Astrocyte (in vitro differentiated cells and primary cell): ENCODE measurements around the gene WDR19. TPM values are rescaled to one million over a fixed set of nuclear protein-coding genes. Genes with fewer than 3 reads are reported as not detected.
A peak's percentile ranks its signal among the peaks of the same experiment; 100 is the strongest.

ENCODE experiments used
- DNase-seq: peaks from one replicate; pipeline ENCODE4 v3.0.0-alpha.2; 2010; ENCODE audit warnings: low read depth
- FAIRE-seq: peaks from 2 replicates; lab custom pipeline; 2011; peaks lifted over from hg19 to GRCh38; lab: Jason Lieb, UNC
- H2AFZ ChIP-seq: 2 replicates; pipeline ENCODE4 v1.6.0; 2012; ENCODE audit warnings: low read depth, low read length, inconsistent platforms
- H3K27ac ChIP-seq: 2 replicates; pipeline ENCODE4 v1.5.1; 2011; ENCODE audit warnings: low read depth, low read length, inconsistent platforms
- H3K27me3 ChIP-seq: 2 replicates; pipeline ENCODE4 v1.6.0; 2011; ENCODE audit warnings: low read length, inconsistent platforms; ENCODE audit not compliant: insufficient read depth
- H3K36me3 ChIP-seq: 2 replicates; pipeline ENCODE4 v1.5.1; 2011; ENCODE audit warnings: low read length, inconsistent platforms; ENCODE audit not compliant: insufficient read depth
- H3K4me1 ChIP-seq: 2 replicates; pipeline ENCODE4 v1.5.1; 2011; ENCODE audit warnings: low read length, inconsistent platforms; ENCODE audit not compliant: insufficient read depth
- H3K4me2 ChIP-seq: 2 replicates; pipeline ENCODE4 v1.6.0; 2012; ENCODE audit warnings: low read length, inconsistent platforms
- H3K4me3 ChIP-seq: 2 replicates; pipeline ENCODE4 v1.5.1; 2011; ENCODE audit warnings: low read depth, mild to moderate bottlenecking, low read length, inconsistent platforms; ENCODE audit not compliant: insufficient read depth
- H3K79me2 ChIP-seq: 2 replicates; pipeline ENCODE4 v1.6.0; 2012; ENCODE audit warnings: mild to moderate bottlenecking, low read length, inconsistent platforms; ENCODE audit not compliant: insufficient read depth
- H3K9ac ChIP-seq: 2 replicates; pipeline ENCODE4 v1.6.0; 2012; ENCODE audit warnings: mild to moderate bottlenecking, low read length, inconsistent platforms
- H3K9me3 ChIP-seq: 2 replicates; pipeline ENCODE4 v1.5.1; 2012; ENCODE audit warnings: low read depth, mild to moderate bottlenecking, low read length, inconsistent platforms; ENCODE audit not compliant: insufficient read depth
- H4K20me1 ChIP-seq: 2 replicates; pipeline ENCODE4 v1.6.0; 2012; ENCODE audit warnings: low read length, inconsistent platforms; ENCODE audit not compliant: insufficient read depth
- H3K27ac Mint-ChIP-seq: one replicate; pipeline ENCODE4 v1.8.0; 2021; ENCODE audit warnings: mild to moderate bottlenecking, mixed read lengths; ENCODE audit not compliant: unreplicated experiment
- H3K27me3 Mint-ChIP-seq: one replicate; pipeline ENCODE4 v1.8.0; 2021; ENCODE audit warnings: low read depth, mixed read lengths; ENCODE audit not compliant: unreplicated experiment
- H3K36me3 Mint-ChIP-seq: one replicate; pipeline ENCODE4 v1.8.0; 2021; ENCODE audit warnings: low read depth, mixed read lengths; ENCODE audit not compliant: unreplicated experiment
- H3K4me1 Mint-ChIP-seq: one replicate; pipeline ENCODE4 v1.8.0; 2021; ENCODE audit warnings: low read depth, mixed read lengths; ENCODE audit not compliant: unreplicated experiment
- H3K4me3 Mint-ChIP-seq: one replicate; pipeline ENCODE4 v1.8.0; 2021; ENCODE audit warnings: mild to moderate bottlenecking, moderate library complexity, mixed read lengths; ENCODE audit not compliant: unreplicated experiment
- H3K9me3 Mint-ChIP-seq: one replicate; pipeline ENCODE4 v1.8.0; 2021; ENCODE audit warnings: mild to moderate bottlenecking, mixed read lengths; ENCODE audit not compliant: unreplicated experiment
- EZH2 ChIP-seq: IDR thresholded peaks from 2 replicates; pipeline ENCODE4 v1.6.1; 2012; ENCODE audit warnings: mild to moderate bottlenecking, low read length, inconsistent platforms; ENCODE audit not compliant: insufficient read depth
- total RNA-seq: library from RNA; stranded (reverse); gene quantifications from 2 replicates; pipeline ENCODE4 v1.2.1, GENCODE V29; 2021
- TF ChIP-seq, protein P1 (sequence below): IDR thresholded peaks from 2 replicates; pipeline ENCODE4 v1.5.1; 2011; ENCODE audit warnings: low read depth, mild to moderate bottlenecking, inconsistent platforms, low read length, moderate library complexity; ENCODE audit not compliant: insufficient read depth

Gene WDR19
- total RNA-seq, 1 donor from 2014 or later = 18.0 TPM

DNA sequence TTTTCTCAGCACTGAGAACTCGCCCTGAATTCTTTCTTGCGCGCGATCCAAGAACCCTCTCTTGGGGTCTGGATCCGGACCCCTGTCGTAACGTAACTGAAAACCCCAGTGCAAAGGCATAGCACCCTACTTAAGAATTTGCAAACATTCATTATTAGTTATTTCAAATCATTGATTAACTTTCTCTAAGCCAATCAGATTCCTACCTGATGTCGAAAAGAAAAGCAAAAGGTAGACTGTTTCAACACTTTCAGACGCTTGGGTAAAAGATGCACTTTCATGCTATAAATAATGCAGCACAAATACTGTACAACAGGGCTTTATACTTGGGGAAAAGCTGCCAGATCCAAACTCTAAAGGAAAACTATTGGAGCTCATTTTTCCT lies 817 bp upstream of the WDR19 start:
- Histone ChIP-seq H3K4me3 (peak overlapping the region; percentile 60), H3K9me3 (no peaks in the 10 kb centered on the region), H3K4me2 (peak overlapping the region; percentile 86), H2AFZ (peak overlapping the region; percentile 61), H4K20me1 (no peaks in the 10 kb centered on the region), H3K27ac (peak overlapping the region; percentile 38), H3K9ac (peak overlapping the region; percentile 75), H3K79me2 (no peaks in the 10 kb centered on the region), H3K36me3 (no peaks in the 10 kb centered on the region), H3K27me3 (no peaks in the 10 kb centered on the region), H3K4me1 (peaks cover 8% of the 10 kb centered on the region)
- Mint-ChIP-seq H3K36me3 (no peaks in the 10 kb centered on the region), H3K9me3 (no peaks in the 10 kb centered on the region), H3K4me1 (peaks cover 3% of the 10 kb centered on the region), H3K27me3 (no peaks in the 10 kb centered on the region), H3K4me3 (no peak overlapping the region), H3K27ac (no peak overlapping the region)
- DNase-seq (no peak), FAIRE-seq (no peak)
- TF ChIP-seq EZH2 = no peak
- TF ChIP-seq, protein P1, sequence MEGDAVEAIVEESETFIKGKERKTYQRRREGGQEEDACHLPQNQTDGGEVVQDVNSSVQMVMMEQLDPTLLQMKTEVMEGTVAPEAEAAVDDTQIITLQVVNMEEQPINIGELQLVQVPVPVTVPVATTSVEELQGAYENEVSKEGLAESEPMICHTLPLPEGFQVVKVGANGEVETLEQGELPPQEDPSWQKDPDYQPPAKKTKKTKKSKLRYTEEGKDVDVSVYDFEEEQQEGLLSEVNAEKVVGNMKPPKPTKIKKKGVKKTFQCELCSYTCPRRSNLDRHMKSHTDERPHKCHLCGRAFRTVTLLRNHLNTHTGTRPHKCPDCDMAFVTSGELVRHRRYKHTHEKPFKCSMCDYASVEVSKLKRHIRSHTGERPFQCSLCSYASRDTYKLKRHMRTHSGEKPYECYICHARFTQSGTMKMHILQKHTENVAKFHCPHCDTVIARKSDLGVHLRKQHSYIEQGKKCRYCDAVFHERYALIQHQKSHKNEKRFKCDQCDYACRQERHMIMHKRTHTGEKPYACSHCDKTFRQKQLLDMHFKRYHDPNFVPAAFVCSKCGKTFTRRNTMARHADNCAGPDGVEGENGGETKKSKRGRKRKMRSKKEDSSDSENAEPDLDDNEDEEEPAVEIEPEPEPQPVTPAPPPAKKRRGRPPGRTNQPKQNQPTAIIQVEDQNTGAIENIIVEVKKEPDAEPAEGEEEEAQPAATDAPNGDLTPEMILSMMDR = no peak

DNA sequence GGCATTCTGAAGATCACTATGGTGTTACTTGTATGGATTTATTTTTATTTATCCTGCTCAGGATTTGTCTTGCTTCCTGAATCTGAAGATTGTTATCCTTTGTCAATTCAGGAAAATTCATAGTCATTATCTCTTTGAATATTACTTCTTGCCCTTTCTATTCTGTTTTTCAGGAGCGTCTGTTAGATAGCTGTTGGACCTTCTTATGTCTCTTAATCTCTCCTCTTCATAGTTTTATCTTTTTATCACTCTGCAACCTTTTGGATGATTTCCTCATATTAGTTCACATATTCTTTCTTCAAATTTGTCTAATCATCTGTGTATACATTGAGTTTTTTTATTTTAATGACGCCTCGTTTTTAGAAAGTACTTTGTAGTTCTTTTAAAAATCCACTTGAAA lies 19.6 kb downstream of the WDR19 start:
- H3K9me3 Mint-ChIP-seq = no peaks in the 10 kb centered on the region
- Histone ChIP-seq H3K4me2 (no peak overlapping the region), H3K27me3 (no peaks in the 10 kb centered on the region), H3K4me1 (no peaks in the 10 kb centered on the region), H3K9ac (no peak overlapping the region), H3K9me3 (no peaks in the 10 kb centered on the region), H3K27ac (no peak overlapping the region), H3K79me2 (no peaks in the 10 kb centered on the region), H2AFZ (no peak overlapping the region), H3K4me3 (no peak overlapping the region), H4K20me1 (no peaks in the 10 kb centered on the region), H3K36me3 (peaks cover 16% of the 10 kb centered on the region)
- H3K27me3 Mint-ChIP-seq = no peaks in the 10 kb centered on the region
- no peaks in the 10 kb centered on the region for H3K4me1 Mint-ChIP-seq
- DNase-seq (no peak), FAIRE-seq (no peak)
- TF ChIP-seq, protein P1 = no peak
- TF ChIP-seq EZH2 = no peak
- H3K4me3 Mint-ChIP-seq = no peak overlapping the region
- peaks cover 9% of the 10 kb centered on the region for H3K36me3 Mint-ChIP-seq
- no peak overlapping the region for H3K27ac Mint-ChIP-seq

DNA sequence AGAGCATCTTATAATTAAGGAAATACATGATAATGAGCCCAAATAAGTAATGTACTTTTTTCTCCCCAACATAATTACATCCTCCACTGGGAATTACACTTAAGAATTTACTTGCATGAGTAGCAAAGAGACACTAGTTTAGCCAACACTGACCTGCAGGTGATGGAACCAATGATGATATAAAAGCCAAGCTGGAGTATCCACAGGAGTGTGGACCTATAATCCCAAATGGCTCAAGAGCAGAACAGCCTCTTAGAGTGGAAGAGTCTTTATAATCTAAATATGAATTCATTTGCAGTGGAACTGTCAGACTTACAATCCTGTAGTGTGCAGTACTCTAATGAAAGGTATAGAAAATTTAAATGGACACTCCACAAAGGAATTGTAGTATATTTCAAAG lies 22.2 kb downstream of the WDR19 start:
- Mint-ChIP-seq H3K27ac (no peak overlapping the region), H3K27me3 (no peaks in the 10 kb centered on the region), H3K9me3 (no peaks in the 10 kb centered on the region), H3K36me3 (peaks cover 12% of the 10 kb centered on the region), H3K4me1 (no peaks in the 10 kb centered on the region), H3K4me3 (no peak overlapping the region)
- FAIRE-seq = no peak
- Histone ChIP-seq H3K9ac (no peak overlapping the region), H3K4me2 (no peak overlapping the region), H3K36me3 (peaks cover 20% of the 10 kb centered on the region), H3K27me3 (no peaks in the 10 kb centered on the region), H3K9me3 (no peaks in the 10 kb centered on the region), H3K4me3 (no peak overlapping the region), H2AFZ (no peak overlapping the region), H3K79me2 (no peaks in the 10 kb centered on the region), H4K20me1 (no peaks in the 10 kb centered on the region), H3K4me1 (no peaks in the 10 kb centered on the region), H3K27ac (no peak overlapping the region)
- TF ChIP-seq, protein P1 = no peak
- no peak for TF ChIP-seq EZH2
- no peak for DNase-seq
